ENCODE results near the gene TAS2R38.
"Not testable (repeated sequence)": the region's sequence is repeated elsewhere in the genome, so short reads cannot be mapped to it uniquely, and the experiment has no call there.

Gene TAS2R38

DNA sequence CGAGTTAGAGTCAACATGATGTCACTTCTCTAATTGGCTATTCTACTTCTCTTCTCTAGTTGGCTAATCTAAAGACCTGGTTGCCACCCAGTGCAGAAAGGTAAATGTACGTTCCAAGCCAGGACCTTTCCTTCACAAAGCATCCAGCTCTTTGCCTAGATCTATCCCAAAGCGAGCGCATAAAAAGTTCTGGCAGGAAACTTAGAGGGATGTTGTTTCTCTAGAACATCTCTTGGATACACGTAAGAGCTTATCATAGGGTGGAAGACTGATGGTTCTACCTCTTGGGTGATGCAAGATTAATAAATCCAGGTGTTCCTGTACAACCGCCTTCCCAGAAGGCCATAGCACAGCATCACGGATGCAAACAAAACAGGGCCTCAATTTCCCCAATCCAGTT lies at the start of gene TAS2R38:
Gene TAS2R38, minus strand, starts transcription at position 101 of the 400 bp plus-strand sequence. Its CDS starts 84 bp downstream, at position 17.
- no peak for DNase-seq

DNA sequence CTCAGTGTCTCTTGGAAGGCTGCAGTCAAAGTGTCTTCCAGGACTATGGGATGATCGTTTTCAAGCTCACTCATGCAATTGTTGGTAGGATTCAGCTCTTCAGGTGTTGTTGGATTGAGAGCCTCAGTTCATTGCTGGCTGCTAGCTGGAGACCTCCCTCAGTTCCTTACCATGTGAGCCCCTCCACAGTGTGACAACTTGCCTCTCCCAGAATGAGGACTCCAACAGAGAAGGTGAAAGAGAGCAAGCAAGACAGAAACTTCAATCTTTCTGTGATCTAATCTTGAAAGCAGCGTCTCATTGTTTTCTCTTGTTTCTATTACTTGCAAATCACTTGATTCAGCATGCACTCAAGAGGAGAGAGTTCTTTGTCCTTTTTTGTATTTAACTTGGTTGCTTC lies 44.6 kb upstream of the TAS2R38 start:
- no peak for DNase-seq

DNA sequence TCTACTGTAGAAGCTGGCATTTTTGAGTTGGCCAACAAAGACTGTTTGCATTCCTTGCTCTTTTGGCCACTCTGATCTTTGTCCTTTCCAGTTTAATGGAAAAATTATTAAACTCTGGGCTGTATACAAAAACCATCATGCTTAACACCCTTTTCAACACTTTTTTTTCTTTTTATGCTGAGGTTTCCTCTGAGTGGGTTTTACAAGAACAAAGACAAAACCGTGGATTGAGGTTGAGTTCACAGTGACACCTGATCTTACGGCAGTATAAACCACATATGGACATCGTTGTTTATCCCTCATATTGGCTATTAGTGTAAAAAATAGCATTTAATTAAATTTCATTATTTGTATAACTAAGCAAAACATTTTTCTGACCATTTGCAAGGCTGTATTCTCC lies 43.9 kb upstream of the TAS2R38 start:
- no peak for DNase-seq

DNA sequence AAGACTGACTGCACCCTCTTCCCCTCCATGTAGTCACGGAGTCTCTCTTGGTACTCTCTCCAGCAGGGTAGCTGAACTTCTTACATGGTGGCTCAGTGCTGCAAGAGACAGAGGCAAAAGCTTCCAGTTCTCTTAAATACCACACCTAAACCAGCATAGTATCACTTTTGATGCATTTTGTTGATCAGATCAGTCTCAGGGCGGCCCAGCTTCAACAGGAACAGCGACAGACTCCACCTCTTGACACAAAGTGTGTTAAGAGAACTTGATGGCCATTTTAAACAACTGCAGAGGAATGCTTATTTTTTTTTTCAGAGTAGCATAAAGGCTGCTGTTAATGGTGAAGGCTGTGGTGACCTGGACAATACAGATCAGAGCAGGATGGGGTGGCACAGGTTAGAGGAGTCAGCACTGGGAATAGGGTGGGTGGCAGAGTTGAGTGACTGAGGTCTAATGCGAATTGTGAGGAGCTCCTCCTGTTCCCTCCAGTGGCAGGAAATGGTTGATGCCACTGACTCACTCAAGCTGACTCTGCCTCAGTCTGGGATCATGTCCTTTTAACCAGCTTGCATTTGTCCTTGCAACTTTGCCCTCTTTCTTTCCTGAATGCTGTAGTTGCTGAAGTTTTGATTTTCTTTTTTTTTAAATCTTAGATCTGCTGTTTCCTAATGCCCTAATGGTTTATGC lies 39.4 kb upstream of the TAS2R38 start:
- no peak for DNase-seq

DNA sequence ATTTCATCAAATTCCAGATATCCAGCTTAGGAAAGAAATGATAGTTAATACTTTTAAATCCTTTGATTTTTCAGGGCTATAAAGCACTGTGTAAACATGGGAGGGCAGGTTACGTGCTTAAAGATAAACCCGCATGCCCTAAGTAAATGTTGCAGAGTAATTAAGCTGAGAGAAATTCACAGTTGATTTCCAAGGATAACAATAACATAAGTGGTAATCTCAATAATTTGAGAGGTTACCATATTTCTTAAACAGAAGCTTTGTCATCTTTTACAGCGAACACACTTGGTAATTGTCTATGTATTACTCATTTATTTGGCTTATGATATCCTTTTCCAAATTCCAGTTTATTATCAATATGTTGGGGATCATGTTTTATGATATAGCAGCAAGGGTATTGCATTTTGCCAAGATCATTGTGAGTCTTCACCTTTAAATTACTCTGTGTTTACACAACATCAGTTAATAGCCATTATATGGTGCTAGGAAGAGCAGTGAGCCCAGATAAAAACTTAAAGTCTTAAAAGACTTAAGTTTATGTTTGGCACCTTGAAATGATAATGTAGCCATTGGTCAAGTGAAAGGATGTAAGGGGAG lies 37.5 kb upstream of the TAS2R38 start:
- DNase-seq: no peak

DNA sequence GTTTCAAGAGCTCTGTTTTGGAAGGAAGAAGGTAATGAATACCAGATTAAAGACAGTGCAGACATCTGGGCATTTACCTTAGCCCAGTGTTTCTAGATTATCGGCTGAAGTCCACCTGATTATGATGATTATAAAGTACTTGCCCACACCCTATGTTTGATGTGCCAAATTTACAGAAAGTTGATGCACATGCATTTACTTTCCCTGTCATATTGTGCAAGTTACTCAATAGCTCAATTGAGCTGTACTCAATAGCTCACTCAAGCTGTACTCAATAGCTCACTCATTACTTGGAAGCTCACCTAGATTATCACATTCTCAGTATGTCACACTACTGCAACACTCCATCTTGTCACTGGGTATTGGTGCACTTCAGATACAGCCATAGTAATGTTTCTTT lies 35.6 kb upstream of the TAS2R38 start:
- no peak for DNase-seq

DNA sequence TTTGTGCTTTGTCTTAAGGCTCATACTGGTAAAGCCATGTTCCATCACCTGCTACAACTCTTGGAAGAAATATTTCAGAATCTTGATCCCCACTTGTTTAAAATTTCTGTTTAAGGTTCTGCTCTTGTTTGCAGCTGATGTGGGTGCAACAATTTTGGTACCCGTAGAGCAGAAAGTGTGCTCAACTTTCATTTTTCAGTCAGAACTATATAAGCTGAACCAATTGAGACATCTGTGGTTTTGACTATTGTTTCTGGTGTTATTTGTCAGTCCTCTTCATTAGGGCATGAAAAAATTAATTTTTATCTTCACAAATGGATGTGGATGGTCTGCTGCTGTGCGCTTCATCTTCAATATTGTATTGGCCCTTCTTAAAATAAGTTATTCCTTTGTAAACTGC lies 33.0 kb upstream of the TAS2R38 start:
- no peak for DNase-seq

DNA sequence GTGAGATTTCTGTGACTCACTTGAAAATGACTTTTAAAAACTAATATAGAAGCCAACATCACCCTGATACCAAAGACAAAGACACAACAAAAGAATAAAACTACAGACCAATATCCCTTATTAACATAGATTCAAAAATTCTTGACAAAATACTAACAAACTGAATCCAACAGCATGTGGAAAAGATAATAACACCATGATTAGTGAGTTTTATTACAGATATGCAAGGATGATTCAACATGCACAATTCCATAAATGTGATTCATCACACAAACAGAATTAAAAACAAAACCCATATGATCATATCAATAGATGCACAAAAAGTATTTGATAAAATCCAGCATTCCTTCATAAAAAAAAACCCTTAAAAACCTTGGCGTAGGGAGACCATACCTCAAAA lies 28.6 kb upstream of the TAS2R38 start:
- DNase-seq: no peak

DNA sequence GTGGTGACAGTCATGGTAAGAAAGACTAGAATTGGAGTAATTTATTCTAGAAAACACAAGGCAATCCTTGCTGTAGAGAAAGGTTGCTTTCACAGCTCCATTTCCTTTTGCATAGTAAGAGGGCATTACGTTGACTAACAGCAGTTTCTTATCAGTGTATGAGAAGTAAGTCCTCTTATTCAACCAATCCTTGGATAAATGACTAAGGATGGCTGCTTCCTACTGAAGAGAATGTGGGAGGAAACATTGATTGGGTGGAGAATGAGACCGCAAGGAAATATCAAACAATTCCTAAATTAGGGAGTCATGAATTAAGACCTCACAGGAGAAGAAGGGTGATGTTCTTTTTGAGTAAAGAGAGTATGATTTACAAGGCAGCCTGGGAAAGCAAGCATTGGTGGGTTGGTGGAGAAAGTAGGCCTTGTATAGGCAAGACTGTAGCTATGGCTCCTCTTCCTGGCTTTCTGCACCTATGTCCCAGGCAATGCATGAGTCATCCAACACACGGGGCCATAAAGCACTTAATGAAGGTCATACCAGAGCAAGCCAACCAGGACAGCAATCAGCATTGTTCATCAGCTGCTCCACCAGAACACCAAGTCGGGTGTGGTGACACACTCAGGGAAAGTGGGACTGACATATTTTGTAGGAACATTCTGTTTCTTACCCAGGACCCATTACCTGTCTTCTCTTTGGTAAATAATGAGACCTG lies 27.7 kb upstream of the TAS2R38 start:
- no peak for DNase-seq

DNA sequence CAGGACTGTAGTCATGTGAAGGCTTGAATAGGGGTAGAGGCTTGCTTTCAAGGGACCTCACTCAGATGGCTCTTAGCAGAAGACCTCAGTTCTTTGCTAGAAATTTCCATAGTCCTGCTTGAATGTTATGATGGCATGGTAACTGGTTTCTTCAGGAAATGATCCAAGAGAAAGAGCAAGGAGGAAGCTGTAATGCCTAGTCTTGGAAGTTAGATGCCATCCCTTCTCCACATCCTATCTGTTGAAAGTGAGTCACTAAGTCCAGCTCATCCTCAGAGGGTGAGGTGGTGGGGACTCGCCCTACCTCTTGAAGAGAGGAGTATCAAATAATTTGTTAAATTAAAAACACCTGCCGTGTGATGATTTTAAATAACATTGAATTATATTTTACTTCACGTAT lies 26.7 kb upstream of the TAS2R38 start:
- DNase-seq: no peak

DNA sequence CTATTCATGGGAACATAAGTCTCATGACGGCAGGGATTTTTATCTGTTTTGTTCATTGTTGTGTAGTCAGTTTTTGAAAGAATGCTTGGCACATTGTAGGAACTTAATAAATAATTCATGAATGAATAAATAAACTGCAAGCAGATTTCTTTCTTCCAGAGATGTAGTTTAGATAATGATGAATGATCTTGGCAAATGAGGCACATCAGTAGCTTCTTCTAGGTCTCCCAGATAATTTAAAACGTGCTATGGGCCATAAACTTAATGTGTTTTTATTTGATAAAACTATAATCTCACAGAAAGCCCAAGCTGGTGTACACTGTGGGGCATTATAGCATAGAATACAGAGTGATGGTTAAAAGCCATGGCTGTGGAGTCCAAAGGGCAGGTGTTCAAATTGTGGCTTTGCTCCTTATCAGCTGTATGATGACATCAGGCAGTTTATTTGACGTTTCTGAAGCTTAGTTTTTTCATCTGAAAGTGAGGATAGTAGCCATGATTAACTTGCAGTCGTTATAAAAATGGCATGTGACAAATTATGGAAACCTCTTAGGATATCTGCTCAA lies 25.6 kb upstream of the TAS2R38 start:
- peak; percentile 71 for DNase-seq

DNA sequence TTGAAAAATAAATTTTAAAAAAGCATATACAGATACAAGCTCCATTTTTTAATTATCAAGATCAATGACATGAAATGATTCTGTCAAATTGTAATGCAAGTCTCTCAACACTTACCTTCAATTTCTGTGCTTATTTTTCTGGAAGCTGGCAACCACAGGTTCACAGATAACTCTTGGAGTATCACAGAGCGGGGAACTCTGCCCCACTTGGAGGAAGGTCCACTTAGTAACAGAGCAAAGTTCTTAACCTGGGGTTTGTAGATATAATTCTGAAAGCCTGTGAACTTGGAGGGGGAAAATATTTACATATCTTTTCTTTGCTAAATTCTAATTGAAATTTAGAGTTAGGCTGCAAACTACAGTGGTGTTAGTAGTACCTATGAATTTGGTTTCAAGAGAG lies 19.8 kb upstream of the TAS2R38 start:
- no peak for DNase-seq

DNA sequence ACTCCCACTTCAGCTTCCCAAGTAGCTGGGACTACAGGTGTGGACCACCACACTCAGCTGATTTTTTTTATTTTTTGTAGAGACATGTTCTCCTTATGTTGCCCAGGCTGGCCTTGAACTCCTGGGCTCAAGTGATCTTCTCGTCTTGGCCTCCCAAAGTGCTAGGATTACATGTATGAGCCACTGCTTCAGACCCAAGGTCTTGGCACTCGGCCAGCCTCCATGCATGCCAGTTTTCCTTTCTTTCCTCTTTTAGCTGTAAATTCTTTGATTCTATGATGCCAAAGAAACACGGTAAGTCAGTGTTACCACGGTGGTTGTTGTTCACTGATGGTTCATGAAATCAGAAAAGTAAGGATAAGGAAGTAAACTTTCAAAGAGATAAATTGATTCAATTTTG lies 19.1 kb upstream of the TAS2R38 start:
- DNase-seq: no peak

DNA sequence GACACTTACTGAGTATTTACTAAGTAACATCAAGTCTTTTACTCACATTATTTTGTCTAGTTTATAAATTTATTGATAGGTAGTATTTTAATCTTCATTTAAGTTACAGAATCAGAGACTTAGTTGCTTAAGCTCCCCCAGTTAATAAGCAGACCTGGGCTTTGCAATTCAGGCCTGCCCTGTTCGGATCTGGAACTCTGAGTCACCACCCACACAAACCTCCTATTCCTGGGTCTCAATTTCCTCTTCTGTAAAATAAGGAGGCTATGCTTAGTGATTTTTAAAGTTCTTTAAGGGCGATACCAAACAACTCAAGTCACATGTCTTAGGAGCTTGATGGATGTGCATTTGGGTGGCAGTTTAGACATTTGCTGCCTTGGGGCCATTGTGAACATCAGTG lies 18.6 kb upstream of the TAS2R38 start:
- DNase-seq: no peak

DNA sequence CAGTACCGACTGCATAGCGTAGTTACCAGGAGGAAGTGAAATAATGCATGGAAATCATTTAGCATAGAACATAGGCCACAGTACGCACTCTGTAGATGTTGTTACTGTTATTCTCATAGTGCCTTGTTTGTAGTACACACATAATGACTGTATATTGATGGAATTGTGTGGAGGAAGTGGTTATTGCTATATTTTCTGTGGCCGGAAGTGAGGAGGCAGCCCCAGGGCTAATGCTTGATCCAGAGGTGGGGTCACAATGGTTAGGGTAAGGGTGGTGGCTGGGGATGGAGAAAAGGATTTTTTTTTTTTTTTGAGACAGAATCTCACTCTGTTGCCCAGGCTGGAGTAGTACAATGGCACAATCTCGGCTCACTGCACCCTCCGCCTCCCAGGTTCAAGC lies 17.6 kb upstream of the TAS2R38 start:
- no peak for DNase-seq

DNA sequence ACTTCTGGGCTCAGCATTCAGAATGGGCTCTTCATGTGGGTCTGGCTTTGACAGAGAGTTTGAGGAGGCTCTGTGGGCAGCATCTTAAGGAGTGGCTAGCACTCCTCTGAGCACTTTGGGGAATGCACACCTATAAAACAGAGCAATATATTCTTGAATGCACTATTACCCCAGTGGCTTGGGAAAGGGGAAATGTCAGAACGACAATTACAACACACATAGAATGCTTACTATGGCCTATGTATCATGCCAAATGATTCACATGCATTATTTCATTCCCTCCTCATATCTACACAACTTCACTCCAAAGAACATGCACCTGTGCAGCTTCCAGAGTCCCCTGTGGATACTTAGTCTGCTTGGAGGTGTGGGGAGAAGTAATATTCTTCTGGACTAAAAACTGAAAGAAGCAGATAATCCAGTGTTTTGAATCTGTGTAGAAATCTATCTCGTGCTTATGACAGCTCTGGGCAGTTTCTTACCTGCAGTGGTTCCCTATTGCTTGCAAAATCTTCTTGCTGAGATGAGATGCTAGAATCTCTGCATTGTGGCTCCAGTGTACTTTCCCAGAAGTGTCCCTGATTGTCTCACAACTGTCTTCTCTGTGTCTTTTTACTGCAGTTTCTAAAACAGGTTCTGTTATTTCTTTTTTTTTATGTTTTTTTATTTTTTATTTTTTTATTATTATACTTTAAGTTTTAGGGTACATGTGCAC lies 16.6 kb upstream of the TAS2R38 start:
- DNase-seq: no peak

DNA sequence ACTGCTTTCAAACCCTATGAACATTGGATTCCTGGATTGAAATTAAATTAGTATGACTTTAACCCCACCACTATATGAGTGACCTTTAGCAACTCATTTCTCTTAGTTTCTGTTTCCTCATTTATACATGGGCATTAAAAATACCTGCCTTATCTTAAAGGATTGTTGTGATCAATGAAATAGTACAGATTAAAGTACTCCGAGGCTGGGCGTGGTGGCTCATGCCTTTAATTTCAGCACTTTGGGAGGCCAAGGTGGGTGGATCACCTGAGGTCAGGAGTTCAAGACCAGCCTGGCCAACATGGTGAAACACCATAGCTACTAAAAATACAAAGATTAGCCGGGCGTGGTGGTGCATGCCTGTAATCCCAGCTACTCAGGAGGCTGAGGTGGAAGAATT lies 14.2 kb upstream of the TAS2R38 start:
- not testable (repeated sequence) for DNase-seq

DNA sequence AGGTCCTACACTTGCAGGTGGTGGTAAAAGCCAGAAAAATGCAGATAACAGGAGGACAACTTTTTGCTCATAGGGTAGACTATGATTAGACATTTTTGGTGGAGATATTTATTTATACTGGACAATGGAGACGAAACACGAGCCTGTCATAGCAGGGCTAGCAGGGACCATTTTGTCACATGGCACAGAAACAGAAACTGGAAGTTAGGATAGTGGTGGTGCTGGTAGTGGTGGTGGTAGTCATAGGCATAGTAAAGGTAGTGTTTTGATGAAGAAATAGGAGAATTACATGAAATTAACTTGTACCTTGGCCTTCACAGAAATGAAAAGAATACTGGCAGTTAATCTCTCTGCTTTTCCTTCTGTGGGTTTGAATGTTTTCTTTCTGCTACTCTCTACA lies 13.3 kb upstream of the TAS2R38 start:
- no peak for DNase-seq

DNA sequence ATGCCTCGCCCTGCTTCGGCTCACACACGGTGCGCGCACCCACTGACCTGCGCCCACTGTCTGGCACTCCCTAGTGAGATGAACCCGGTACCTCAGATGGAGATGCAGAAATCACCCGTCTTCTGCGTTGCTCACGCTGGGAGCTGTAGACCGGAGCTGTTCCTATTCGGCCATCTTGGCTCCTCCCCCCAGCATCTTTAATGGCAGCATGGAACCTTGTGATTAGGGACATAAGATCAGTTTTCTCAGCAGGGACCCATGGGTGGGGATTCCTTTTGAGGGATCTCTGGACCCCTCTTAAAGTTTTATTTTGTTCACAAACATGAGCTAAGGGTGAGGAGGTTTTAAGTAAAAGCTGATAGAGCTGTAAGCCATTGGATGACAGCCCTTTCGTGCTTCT lies 12.4 kb upstream of the TAS2R38 start:
- DNase-seq: not testable (repeated sequence)

DNA sequence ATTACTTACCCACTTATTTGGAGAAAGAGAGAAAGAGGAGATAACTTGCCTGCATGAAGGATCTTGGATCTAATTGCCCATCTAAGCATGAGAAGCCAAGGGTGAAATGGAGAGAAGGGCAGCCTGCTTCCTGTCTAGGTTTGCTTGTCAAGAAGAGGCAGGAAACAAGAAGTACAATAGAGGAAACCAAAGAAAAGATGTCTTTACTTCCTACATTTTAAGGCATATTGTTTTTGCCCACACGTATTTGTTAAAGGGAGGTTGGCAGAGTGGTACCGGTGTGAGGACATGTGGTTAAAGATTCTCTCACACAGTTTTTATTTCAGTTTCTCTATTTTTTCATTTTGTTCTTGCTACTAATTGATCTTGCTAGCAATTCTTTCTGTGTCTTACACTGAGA lies 6.0 kb upstream of the TAS2R38 start:
- no peak for DNase-seq

DNA sequence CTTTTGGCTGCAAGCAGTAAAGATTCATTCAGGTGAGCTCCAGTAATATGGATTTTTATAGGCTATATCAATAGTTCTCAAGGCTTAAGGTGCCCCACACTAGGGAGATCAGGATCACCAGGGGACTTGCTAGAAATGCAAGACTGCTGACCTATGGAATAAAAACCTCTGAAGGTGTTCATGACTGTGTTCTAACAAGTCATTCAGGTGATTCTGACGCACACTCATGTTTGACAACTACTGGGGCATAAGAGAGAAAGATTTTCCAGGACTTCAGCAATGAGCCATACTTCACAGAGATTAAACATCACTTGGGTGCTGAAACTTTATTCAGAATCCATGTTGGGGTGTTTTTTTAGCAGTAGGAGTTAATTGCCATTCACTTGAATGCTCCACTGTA lies 4.8 kb upstream of the TAS2R38 start:
- no peak for DNase-seq

DNA sequence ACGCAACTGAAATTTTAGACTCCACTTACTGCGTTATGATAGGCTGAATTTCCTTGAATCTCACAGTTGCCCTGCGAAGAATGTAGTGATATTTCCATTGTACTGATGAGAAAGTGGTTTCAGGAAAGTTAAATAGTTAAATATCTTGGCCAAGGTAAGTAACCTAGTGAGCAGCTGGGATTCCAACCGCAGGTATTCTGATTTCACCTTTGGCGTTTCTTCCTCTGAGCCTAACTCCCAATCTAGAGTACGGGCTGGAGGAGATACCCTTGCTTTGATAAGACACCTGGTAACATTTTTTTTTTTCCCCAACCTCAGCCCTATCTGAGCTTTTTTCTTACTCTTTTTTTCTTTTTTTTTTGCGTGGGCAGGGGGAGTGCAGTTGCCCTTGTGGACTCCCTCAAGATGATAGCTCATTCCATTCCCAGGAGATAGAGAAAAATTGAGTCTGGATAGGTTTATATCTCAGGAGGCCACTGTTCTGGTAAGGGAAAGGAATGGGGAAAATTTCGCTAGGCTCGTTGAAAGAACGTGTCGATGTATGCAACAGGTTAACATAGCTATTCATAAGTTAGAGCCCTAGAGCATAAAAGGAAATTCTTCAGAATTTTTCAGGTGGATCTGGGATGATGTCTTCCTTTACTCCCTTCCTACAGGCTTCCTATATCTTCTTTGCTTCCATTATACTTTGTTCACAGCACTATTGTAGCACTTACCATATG lies 3.1 kb upstream of the TAS2R38 start:
- DNase-seq: no peak

Measured in NCI-H2081 treated with DMSO at 0.1 percent for 48 hours (cell line).